ENCODE data around the gene KLHL8.

- no peak for TF ChIP-seq CTCF (IDR thresholded peaks at IDR 0.05)
- TF ChIP-seq POLR2A (IDR thresholded peaks at IDR 0.05): no peak
Measured at GRCh38 chr4:87260477-87260876, 40.1 kb upstream of the KLHL8 start.
